Activated CD4-positive, alpha-beta memory T cell treated with anti-CD3 and anti-CD28 coated beads for 36 hours (primary cell): ENCODE measurements around the gene ZNF189. TPM values are rescaled to one million over a fixed set of nuclear protein-coding genes. Genes with fewer than 3 reads are reported as not detected.

Experiments used
- CTCF ChIA-PET: fragments of 350-600 bp; sonication (Branson Sonifier 250); formaldehyde crosslinking; loops from one replicate; lab custom pipeline; 2021; ENCODE audit warnings: antibody characterized with exemption, inconsistent platforms; lab: Charles Lee
- POLR2A ChIA-PET: fragments of 350-600 bp; sonication (Branson Sonifier 250); formaldehyde crosslinking; loops from one replicate; lab custom pipeline; 2021; ENCODE audit warnings: antibody characterized with exemption; lab: Charles Lee
- DNase-seq: peaks from one replicate; pipeline ENCODE4 v3.0.0-alpha.2; 2020
- H3K27ac Mint-ChIP-seq: one replicate; pipeline ENCODE4 v1.8.0; 2021; ENCODE audit warnings: mixed read lengths
- H3K27me3 Mint-ChIP-seq: one replicate; pipeline ENCODE4 v1.8.0; 2021; ENCODE audit warnings: mixed read lengths
- H3K36me3 Mint-ChIP-seq: one replicate; pipeline ENCODE4 v1.8.0; 2021; ENCODE audit warnings: mixed read lengths
- H3K4me1 Mint-ChIP-seq: one replicate; pipeline ENCODE4 v1.8.0; 2021; ENCODE audit warnings: low read depth, mixed read lengths
- H3K4me3 Mint-ChIP-seq: one replicate; pipeline ENCODE4 v1.8.0; 2021; ENCODE audit warnings: mild to moderate bottlenecking, mixed read lengths
- H3K9me3 Mint-ChIP-seq: one replicate; pipeline ENCODE4 v1.8.0; 2021; ENCODE audit warnings: mixed read lengths
- intact Hi-C: fragments of 100-400 bp; cut with micrococcal nuclease; formaldehyde crosslinking; loops from one replicate; pipeline ENCODE4 v1.15.1; 2023
- total RNA-seq, 2 experiments: library from RNA; stranded (reverse); gene quantifications; one replicate each; pipeline ENCODE4 v1.2.3, GENCODE V29; 2021

ZNF189 gene
- total RNA-seq, 2 experiments from 2014 or later = 10.2 to 10.6 TPM

GRCh38 chr9:101458963-101459631 lies 60.4 kb downstream of the ZNF189 start:
- Mint-ChIP-seq H3K9me3 (no peaks in the 10 kb centered on the region), H3K36me3 (no peaks in the 10 kb centered on the region), H3K27me3 (peaks cover 7% of the 10 kb centered on the region), H3K27ac (no peak overlapping the region), H3K4me3 (no peak overlapping the region), H3K4me1 (no peaks in the 10 kb centered on the region)
- CTCF ChIA-PET = interaction anchor here (0.6 to 2.5 kb wide), 20 partner anchors 8 to 107 kb away, joined by 3 to 60 read pairs (median 4); partner anchors contain the start of gene RNF20
- POLR2A ChIA-PET = no interaction called here
- no peak for DNase-seq
- intact Hi-C loops = loop anchor here (1.0 to 2.0 kb wide), 2 partner anchors 71 to 108 kb away; no protein-coding TSS in a partner anchor

Other genes starting within 250 kb of the ZNF189 start
- gene BAAT, start 13.8 kb upstream of the ZNF189 start, total RNA-seq = not detected
- gene MRPL50, start 233 bp upstream of the ZNF189 start, total RNA-seq = 10 to 100 TPM; 13.3 to 13.4 TPM
- gene ALDOB, start 36.9 kb downstream of the ZNF189 start, total RNA-seq = not detected
- gene RNF20, start 135.0 kb downstream of the ZNF189 start, total RNA-seq = 10 to 100 TPM; 36.1 to 37.5 TPM
- not detected for gene PPP3R2, start 196.1 kb downstream of the ZNF189 start, total RNA-seq